GM18520 (cell line): ENCODE measurements around the gene EIF2B1.

Source experiments
- ATAC-seq: cut with Tn5 transposase; IDR thresholded peaks from one replicate; pipeline ENCODE4 v1.9.1; 2021; ENCODE audit not compliant: unreplicated experiment

EIF2B1 gene

DNA sequence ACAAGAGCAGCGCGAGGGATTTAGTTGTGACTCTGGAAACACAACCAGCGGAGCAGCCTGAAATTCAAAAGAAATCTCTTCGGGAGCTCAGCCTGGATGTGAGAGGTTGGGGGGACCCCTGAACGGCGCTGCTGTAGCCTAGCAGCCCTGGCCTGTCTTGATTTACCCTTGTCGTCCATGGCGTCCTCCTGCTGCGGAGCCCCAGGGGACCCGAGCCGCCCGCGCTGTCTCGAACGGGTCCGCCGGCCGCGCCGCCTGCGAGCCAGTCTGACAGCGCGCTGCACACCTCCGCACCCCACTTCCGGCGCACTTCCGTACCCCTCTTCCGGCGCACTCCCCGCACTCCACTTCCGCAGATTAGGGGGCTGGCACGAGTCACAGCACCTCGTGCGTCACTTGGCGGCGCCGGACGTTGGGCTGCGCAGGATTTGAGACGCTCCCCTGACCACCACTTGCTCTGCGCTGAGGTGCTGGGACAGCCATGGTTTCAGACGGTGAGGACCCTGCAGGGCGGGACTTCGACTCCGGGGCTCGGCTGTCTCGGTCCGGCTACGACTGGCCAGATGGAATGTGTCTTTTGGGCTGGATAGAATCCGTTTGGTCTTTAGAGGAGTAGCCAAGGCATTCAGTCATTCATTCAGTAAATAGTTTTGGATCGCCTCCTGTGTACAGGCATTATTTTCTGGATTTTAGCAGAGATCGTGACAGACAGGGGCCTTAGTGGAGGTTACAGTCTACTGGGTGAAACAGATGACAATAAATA lies at the start of gene EIF2B1, which contains the start of gene GTF2H3:
TSS of gene EIF2B1 (minus strand) at position 308 of the 763 bp plus-strand sequence. CDS start at position 179, 129 bp downstream.
TSS of gene GTF2H3 (plus strand) at position 451 of the 763 bp plus-strand sequence. CDS start at position 482, 31 bp downstream.
- ATAC-seq, result peak; percentile 93

- no peak for ATAC-seq
Observed at GRCh38 chr12:123681605-123682004, 48.1 kb upstream of the EIF2B1 start.

DNA sequence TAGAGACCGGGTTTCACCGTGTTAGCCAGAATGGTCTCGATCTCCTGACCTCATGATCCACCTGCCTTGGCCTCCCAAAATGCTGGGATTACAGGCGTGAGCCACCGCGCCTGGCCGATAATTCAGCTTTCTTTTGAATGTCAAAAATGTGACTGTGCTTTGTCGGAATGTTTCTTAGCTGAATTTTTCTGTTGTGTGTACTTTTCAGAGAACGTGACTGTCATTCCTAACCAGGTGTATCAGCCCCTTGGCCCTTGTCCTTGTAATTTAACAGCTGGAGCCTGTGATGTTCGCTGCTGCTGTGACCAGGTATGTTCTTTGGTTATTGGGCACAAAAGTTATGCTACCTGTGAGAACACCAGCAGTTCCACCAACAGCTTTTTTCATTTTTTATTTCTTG lies 45.5 kb upstream of the EIF2B1 start:
- no peak for ATAC-seq

DNA sequence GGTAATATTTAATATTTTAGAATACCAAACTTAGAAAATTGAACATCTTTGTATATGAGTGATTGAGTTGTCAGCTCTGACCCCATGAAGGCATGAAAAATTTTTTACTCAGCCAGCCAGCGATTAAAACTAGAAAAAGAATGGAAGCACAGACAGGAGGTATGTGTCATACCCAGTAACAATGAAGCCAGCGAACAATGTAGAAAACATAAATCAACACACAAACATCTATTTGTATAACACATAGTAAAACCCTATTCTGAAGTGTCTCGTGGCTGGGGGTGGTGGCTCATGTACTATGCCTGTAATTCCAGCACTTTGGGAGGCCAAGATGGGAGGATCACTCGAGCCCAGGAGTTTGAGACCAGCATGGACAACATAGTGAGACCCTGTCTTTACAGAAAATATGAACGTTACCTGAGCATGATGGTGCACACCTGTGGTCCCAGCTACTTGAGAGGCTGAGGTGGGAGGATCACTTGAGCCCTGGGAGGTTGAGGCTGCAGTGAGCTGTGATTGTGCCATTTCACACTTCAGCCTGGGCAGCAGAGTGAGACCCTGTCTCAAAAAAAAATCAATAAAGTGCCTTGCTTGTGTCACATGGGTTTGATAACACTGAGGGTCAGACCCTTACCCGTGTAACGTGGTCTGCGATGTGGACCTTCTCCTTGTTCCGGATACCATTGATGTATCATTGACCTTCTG lies 43.3 kb upstream of the EIF2B1 start:
- ATAC-seq, result no peak

DNA sequence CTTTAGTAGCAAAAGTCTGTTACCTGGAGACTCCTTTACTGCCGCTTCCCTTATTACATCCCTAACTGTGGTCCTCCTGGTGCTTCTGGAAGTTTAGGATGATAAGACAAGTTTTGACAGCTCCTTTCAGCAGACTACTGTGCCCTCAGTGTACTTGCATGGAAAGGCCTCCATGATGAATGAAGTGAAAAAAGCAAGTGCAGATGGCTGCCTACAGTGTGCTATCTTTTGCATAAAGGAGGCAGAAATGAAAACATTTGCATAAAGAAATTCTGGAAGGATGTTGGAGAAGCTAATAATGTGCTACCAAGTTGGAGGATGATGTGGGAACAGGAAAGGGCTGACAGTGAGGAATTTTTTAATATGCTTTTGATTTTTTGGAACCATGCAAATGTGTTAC lies 42.0 kb upstream of the EIF2B1 start:
- ATAC-seq, result no peak

- no peak for ATAC-seq
Observed at GRCh38 chr12:123671876-123672275, 38.4 kb upstream of the EIF2B1 start.

GRCh38 chr12:123670882-123671728 lies 37.6 kb upstream of the EIF2B1 start, which contains the start of gene TCTN2:
TSS of gene TCTN2 (plus strand) at chr12:123671113. CDS start at chr12:123671241, 128 bp downstream.
- ATAC-seq, result peak; percentile 96

- no peak for ATAC-seq
Observed at GRCh38 chr12:123667771-123668170, 34.3 kb upstream of the EIF2B1 start.

DNA sequence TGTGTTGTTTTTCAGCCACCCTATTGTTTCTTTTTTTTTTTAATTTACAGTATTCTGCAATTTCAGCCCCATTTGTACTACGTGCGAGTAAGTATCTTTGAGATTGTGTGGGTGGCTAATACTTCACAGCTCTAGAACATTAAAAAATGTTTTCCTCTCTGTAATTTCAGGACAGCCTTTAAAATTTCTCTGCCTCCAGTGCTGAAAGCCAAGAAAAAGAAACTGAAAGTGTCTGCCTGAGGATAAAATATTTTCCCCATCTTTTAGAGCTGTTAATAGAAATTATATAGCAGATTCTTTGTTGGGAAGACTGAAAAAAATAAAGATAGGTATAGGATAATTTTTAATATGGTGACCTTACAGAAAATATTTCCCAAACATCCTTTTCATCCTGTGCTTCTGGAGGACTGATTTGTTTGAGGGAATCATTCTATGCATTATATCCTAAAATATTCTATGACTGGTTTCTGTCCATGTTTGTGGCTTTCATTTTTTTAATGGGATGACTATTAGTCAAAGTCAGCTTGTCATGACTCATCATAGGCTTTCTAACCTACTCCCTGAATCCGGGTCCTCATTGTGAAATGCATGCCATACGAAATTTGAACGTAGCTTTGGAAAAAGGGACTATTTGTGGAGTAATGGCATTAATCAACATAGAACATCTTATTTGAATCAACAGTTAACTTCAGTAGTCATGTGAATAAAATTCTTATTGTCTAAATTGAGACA lies 26.7 kb upstream of the EIF2B1 start:
- ATAC-seq, result no peak

DNA sequence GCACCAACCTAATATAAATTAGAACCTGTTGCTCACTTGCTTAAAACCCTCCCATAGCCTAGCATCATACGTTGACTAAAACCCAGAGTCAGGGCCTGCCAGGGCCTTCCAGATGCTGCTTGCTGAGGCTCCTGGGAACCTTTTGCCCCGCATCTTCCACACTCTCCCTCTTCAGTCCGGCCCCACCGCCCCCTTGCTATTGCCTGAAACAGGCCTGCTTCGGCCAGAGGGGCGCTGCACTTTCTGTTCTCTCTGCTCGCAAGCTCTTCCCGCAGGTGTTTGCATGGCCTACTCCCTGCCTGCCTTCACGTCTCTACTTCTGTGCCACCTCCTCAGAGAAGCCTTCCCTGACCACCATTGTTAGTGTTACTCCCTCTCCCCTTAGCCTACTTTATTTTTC lies 23.7 kb upstream of the EIF2B1 start:
- no peak for ATAC-seq

- ATAC-seq, result no peak
Observed at GRCh38 chr12:123656392-123656791, 22.9 kb upstream of the EIF2B1 start.

GRCh38 chr12:123655420-123655819 lies 21.9 kb upstream of the EIF2B1 start:
- ATAC-seq, result peak; percentile 90

DNA sequence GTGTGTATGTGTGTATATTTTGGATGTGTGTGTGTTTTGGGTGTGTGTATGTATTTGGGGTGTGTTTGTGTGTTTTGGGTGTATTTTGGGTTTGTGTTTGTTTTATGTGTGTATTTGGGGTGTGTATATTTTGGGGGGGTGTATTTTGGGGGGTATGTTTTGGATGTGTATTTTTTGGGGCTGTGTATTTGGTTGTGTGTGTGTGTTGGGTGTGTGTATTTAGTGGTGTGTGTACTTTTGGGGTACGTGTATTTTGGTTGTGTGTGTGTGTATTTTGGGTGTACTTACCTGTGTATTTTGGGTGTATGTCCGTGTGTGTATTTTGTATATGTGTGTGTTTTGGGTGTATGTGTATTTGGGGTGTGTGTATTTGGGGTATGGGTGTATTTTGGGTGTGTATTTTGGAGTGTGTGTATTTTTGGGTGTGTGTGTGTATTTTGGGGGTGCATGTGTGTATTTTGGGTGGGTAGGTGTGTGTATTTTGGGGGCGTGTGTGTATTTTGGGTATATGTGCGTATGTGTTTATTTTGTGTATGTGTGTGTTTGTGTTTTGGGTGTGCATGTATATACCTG lies 20.7 kb upstream of the EIF2B1 start:
- no peak for ATAC-seq

DNA sequence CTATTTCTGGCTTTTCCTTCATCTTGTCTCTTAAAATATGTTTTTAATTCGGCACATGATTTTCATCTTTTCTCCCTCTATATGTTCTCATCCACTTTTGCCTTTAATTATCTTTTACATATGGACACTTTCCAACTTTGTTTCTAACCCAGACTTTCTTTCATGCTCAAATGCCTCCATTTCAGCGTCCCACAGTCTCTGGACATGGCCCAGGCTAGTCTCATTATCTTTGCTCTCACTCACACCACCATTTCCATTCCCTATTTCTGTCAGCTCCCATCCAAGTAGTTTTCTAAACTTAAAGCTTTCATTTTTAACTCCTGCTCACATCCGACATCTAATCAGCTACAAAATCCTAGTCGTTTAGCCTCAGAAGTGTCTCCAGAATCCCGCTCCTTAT lies 14.9 kb upstream of the EIF2B1 start:
- ATAC-seq, result no peak

DNA sequence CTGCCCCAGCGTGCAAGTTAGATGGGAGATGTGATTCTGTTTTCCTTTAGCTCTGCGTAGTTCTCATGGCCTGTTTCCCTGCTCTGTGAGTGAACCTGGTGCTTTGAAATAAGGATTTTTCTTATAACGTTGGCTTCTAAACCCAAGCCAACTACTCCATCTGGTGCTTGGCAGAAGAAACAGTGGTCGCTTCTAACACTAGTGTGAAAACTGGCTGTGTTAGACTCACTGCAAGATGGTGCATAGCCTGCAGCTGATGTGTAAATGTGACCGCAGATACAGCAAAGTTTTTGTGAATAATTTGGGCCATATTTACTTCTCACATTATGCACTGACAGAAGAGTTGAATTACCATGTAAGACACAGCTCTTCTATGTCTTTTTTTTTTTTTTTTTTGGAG lies 12.4 kb upstream of the EIF2B1 start:
- ATAC-seq, result no peak

- ATAC-seq, result no peak
Observed at GRCh38 chr12:123645380-123645779, 11.9 kb upstream of the EIF2B1 start.

GRCh38 chr12:123643911-123644310 lies 10.4 kb upstream of the EIF2B1 start:
- no peak for ATAC-seq

DNA sequence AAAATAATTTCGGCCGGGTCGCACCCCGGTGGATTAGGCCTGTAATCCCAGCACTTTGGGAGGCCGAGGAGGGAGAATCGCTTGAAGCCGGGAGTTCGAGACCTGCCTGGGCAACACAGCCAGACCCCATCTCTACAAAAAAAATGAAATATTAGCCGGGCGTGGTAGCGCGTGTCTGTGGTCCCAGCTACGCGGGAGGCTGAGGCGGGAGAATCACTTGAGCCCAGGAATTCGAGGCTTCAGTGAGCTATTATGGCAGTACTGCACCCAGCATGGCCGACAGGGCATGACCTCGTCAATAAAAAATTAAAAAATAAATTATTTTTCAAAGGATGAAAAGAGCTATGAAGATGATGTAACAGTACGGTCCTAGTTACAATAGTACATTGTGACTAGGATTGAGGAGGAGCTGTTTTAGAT lies 666 bp upstream of the EIF2B1 start:
- ATAC-seq, result no peak

- ATAC-seq, result no peak
Observed at GRCh38 chr12:123621619-123622530, 11.6 kb downstream of the EIF2B1 start.
